Heart left ventricle (tissue), 13 donors: ENCODE results near the gene CFAP54.

Source experiments
- CTCF ChIP-seq, 12 donors: fragments of 200-600 bp; sonication (generic) in 4 of 12; IDR thresholded peaks; one replicate each; pipeline versions ENCODE4 v1.5.0 to v1.8.0; 2018 to 2022; ENCODE audit warnings: antibody characterized with exemption in 12 of 12, mild to moderate bottlenecking in 5 of 12
- POLR2A ChIP-seq, 2 donors: fragments of 450-650 bp; IDR thresholded peaks; one replicate each; pipeline ENCODE4 v1.6.1; 2017; ENCODE audit warnings: antibody characterized with exemption in 2 of 2, mild to moderate bottlenecking in 2 of 2, moderate library complexity in 2 of 2
- donor health status: ischemic (EF 13 %, LVEDD 7.1; RV severe dilation, severe dysfunction).
- donor health status: DM: no; HTN: yes; CAD: no.
- donor health status: DM: no; HTN: no; CAD: no.
- donor health status: ischemic (EF 25% LVEDD 6.9; RV normal size, moderate dysfunction).
- donor health status: ischemic (EF 25% LVEDD 5.7; RV mildly dilated, moderate dysfunction).
- donor health status: ischemic (EF 35%, LVEDD 5.7; RV mildly dilated, moderate dysfunction).
- donor health status: nonischemic (EF 11% LVEDD 7.7; RV severe dilation, severe dysfunction).
- donor health status: DM: yes; HTN: yes; CAD: no.
- donor health status: PGD.
- donor health status: ischemic (EF 29% LVEDD 5.4; RV normal size, mild dysfunction).
- donor health status: nonischemic (EF 23%, LVEDD 6.1; RV moderate dilation, normal function).

- TF ChIP-seq CTCF (IDR thresholded peaks at IDR 0.05) = no peak
- no peak for TF ChIP-seq POLR2A (IDR thresholded peaks at IDR 0.05)
These were observed 22.2 kb upstream of the CFAP54 start for GRCh38 chr12:96466939-96467751.
